NCI-H524 treated with DMSO at 0.1 percent for 48 hours (cell line): Measurements from ENCODE around the gene LPIN1.

Experiments used
- DNase-seq: peaks from one replicate; lab custom pipeline; 2025; lab: John Stamatoyannopoulos, UW

Gene LPIN1

GRCh38 chr2:11746376-11746806, at the start of gene LPIN1:
Gene LPIN1, plus strand, starts transcription at chr2:11746632. Its CDS starts 18,910 bp downstream, at chr2:11765542.
- DNase-seq = peak; percentile 19

- DNase-seq = no peak
These were observed 49.7 kb upstream of the LPIN1 start for GRCh38 chr2:11696736-11697102.

GRCh38 chr2:11697103-11697871, 49.1 kb upstream of the LPIN1 start:
- no peak for DNase-seq

GRCh38 chr2:11698009-11698922, 48.2 kb upstream of the LPIN1 start:
- peak; percentile 88 for DNase-seq

- no peak for DNase-seq
These were observed 46.5 kb upstream of the LPIN1 start for GRCh38 chr2:11699686-11700670.

GRCh38 chr2:11701206-11701605, 45.2 kb upstream of the LPIN1 start:
- no peak for DNase-seq

- DNase-seq = peak; percentile 96
These were observed 44.6 kb upstream of the LPIN1 start for GRCh38 chr2:11701751-11702301.

- no peak for DNase-seq
These were observed 43.5 kb upstream of the LPIN1 start for GRCh38 chr2:11702946-11703345.

- no peak for DNase-seq
These were observed 42.7 kb upstream of the LPIN1 start for GRCh38 chr2:11703700-11704099.

- DNase-seq = no peak
These were observed 41.4 kb upstream of the LPIN1 start for GRCh38 chr2:11705063-11705462.

- DNase-seq = no peak
These were observed 40.7 kb upstream of the LPIN1 start for GRCh38 chr2:11705711-11706110.

- no peak for DNase-seq
These were observed 38.3 kb upstream of the LPIN1 start for GRCh38 chr2:11708106-11708505.

GRCh38 chr2:11709293-11709692, 37.1 kb upstream of the LPIN1 start:
- no peak for DNase-seq

- DNase-seq = no peak
These were observed 36.2 kb upstream of the LPIN1 start for GRCh38 chr2:11710210-11710609.

- DNase-seq = no peak
These were observed 35.6 kb upstream of the LPIN1 start for GRCh38 chr2:11710632-11711353.

GRCh38 chr2:11711354-11711716, 35.1 kb upstream of the LPIN1 start:
- DNase-seq = no peak

- DNase-seq = no peak
These were observed 34.7 kb upstream of the LPIN1 start for GRCh38 chr2:11711751-11712150.

- DNase-seq = no peak
These were observed 33.6 kb upstream of the LPIN1 start for GRCh38 chr2:11712866-11713265.

- DNase-seq = no peak
These were observed 32.6 kb upstream of the LPIN1 start for GRCh38 chr2:11713815-11714214.

GRCh38 chr2:11715987-11716652, 30.3 kb upstream of the LPIN1 start:
- no peak for DNase-seq
